Measurements from ENCODE around the gene ANKS1A. TPM values are rescaled to one million over a fixed set of nuclear protein-coding genes. Genes with fewer than 3 reads are reported as not detected.

The ANKS1A gene
- total RNA-seq, 2 donors from 2014 or later, result 12.2 to 15.0 TPM

DNA sequence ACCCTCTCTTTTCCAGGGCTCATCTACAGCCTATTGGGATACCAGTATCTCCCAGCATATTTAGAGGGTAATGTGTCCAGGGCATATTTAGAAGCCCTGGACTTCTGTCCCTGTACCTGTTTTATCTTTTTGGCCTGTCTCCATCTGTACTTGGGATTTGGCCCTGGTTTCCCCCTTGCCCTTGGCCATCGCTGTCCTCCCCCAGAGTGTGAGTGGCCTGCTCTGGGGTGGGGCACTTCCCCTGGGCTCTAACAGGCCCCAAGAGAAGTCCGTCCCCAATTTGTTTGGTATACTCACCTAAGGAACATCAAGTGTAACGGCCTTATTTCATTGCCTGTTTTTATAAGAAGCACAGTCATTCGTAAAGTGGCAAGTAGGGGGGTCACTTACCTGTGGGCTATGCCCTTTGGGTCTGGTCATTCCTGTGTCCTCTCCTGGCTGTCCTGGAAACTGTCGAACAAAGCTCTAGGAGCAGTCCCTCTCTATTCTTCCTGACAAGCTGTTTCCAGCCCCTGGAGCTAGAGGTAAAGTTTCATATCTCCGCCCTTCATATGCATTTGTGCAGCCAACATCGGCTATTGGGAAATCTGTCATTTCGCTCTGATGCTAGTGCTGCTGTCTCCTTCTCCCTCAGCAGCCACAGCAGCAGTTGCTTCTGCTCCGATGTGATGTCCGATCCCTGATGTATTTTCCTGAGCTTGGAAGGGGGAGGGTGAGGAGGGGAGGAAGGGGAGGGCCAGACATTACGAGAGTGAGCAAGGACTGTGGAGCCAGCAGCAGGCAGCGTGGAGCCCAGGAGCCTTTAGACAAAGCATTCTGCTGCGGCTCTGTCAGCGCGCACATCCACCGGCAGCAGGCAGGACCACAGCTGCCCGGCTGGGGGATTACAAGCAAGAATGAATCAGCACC is 168.6 kb downstream of the ANKS1A start:
- ATAC-seq (no peak), DNase-seq (ENCODE audit: low spot score) (no peak)
- H3K9me3 Mint-ChIP-seq, result no peaks in the 10 kb centered on the region

DNA sequence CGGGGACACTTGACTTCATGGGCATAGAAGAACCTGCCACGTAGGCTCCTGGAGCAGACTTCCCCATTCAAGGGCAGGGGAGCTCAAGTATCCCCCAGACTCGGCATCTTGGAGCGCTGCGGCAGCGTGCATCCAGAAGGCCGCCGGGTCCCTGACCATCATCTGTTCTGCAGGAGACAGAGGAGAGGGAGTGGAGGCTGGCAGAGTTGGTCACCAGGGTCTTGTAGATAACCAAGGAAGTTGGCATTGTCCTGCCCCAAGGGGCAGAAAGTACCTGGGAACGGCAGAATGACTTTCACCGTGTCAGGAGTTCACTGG is 169.3 kb downstream of the ANKS1A start:
- no peaks in the 10 kb centered on the region for H3K36me3 Mint-ChIP-seq
- ATAC-seq (no peak), DNase-seq (ENCODE audit: low spot score) (no peak)
- H3K4me1 Mint-ChIP-seq (ENCODE audit: low read depth in 2 of 2), result no peaks in the 10 kb centered on the region
- no peaks in the 10 kb centered on the region for H3K9me3 Mint-ChIP-seq
- H3K4me3 Mint-ChIP-seq, result no peak overlapping the region
- H3K27ac Mint-ChIP-seq, result no peak overlapping the region
- H3K27me3 Mint-ChIP-seq, result no peaks in the 10 kb centered on the region

More for the DNA sequence above, 168.6 kb downstream of the ANKS1A start:
- Mint-ChIP-seq H3K4me3 (no peak overlapping the region), H3K27me3 (no peaks in the 10 kb centered on the region), H3K36me3 (no peaks in the 10 kb centered on the region), H3K27ac (no peak overlapping the region), H3K4me1 (ENCODE audit: low read depth in 2 of 2) (no peaks in the 10 kb centered on the region)

DNA sequence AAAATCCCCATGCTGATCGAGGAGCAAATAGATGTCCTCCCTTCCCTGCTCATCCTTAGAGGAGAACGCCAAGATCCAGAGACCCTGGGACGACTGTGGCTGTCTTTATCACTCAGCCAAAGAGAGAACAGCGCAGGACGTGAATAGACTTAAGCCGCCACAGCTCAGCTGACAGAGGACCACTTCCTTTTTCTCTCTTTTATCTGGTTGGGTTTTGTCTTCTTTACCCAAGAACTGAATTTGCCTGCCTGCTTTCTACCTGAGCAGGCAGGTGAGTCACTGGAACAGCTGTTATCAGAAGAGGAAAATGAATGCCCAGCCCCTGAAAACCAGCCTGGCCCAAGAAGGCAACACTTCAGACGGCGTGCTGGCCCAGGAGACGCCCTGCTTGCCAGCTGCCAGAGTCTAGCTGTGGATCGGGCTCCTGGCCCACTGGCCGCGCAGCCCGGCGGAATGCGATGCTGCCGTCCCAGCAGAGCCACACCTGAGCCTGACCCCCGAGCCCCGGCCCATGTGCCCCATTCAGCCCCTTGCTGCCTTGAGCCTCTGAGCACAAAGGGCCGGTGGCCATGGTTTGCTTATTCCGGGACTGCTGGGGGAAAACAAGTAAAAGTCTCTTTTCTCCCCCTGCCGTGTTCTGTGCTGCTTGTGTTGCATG is 169.9 kb downstream of the ANKS1A start:
- Mint-ChIP-seq H3K27me3 (no peaks in the 10 kb centered on the region), H3K36me3 (no peaks in the 10 kb centered on the region)

DNA sequence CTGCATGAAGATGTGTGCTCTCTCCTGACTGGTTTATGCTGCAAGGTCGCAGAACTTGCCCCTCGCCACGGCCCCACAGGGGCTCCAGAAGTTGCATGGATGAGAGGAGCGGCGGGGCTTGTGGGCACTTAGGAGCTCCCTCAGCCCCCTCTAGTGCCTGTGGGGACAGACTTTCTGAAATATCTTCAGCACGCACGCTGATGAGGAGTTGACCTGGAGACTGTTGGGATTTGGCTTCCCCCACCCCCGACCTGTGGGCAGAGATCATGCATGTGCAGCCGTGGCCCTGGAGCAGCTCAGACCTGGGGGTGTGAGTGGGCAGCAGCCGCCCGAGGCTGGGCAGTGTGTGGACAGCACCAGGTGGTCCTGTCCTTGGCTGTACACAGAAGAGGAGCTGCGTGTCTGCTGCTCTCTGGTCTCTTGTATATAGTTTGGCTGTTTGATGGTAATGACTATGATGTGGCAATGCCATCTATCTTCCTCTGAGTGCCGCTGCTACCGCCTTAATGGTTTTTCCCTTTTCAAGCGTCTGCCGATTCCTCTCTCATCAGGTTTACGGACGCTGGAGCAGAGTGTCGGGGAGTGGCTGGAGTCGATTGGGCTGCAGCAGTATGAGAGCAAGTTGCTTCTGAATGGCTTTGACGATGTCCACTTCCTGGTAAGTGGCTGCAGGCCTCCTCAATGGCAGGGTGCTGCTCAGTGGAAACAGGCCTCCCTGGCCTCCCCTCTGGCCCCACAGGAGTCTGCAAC is 170.7 kb downstream of the ANKS1A start:
- Mint-ChIP-seq H3K27me3 (no peaks in the 10 kb centered on the region), H3K36me3 (no peaks in the 10 kb centered on the region), H3K27ac (no peak overlapping the region), H3K4me3 (no peak overlapping the region), H3K4me1 (ENCODE audit: low read depth in 2 of 2) (no peaks in the 10 kb centered on the region), H3K9me3 (no peaks in the 10 kb centered on the region)
- DNase-seq (ENCODE audit: low spot score) (no peak), ATAC-seq (no peak)

More for the DNA sequence above, 169.9 kb downstream of the ANKS1A start:
- Mint-ChIP-seq H3K9me3 (no peaks in the 10 kb centered on the region), H3K4me3 (no peak overlapping the region), H3K27ac (no peak overlapping the region), H3K4me1 (ENCODE audit: low read depth in 2 of 2) (no peaks in the 10 kb centered on the region)
- ATAC-seq (no peak), DNase-seq (ENCODE audit: low spot score) (no peak)

DNA sequence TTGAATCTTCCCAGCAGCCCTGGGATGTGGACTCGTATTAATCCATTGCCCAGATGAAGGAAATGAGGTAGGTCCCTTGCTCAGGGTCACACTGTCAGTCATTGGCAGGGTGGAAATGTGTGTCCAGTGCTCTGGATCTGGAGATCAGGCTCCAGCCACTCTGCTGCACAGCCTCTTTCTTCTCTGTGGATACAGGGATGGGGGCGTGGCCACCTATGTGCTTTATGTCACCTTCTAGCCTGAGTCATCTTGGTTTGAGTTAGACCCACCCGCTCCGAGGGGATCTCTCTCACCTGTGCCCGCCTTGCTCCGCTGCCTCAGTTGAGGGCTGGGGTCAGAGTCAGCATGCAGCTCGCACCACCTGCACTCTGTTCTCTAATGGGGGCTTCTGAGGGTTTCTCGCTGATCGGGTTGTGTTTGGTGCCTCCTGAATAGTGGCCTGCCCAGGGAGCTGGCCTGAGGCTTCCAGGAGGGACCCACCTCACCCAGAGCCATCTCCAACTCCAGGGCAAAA is 172.1 kb downstream of the ANKS1A start:
- Mint-ChIP-seq H3K4me1 (ENCODE audit: low read depth in 2 of 2) (no peaks in the 10 kb centered on the region), H3K27ac (no peak overlapping the region), H3K4me3 (no peak overlapping the region), H3K36me3 (no peaks in the 10 kb centered on the region), H3K9me3 (no peaks in the 10 kb centered on the region), H3K27me3 (no peaks in the 10 kb centered on the region)
- DNase-seq (ENCODE audit: low spot score) (no peak), ATAC-seq (no peak)

DNA sequence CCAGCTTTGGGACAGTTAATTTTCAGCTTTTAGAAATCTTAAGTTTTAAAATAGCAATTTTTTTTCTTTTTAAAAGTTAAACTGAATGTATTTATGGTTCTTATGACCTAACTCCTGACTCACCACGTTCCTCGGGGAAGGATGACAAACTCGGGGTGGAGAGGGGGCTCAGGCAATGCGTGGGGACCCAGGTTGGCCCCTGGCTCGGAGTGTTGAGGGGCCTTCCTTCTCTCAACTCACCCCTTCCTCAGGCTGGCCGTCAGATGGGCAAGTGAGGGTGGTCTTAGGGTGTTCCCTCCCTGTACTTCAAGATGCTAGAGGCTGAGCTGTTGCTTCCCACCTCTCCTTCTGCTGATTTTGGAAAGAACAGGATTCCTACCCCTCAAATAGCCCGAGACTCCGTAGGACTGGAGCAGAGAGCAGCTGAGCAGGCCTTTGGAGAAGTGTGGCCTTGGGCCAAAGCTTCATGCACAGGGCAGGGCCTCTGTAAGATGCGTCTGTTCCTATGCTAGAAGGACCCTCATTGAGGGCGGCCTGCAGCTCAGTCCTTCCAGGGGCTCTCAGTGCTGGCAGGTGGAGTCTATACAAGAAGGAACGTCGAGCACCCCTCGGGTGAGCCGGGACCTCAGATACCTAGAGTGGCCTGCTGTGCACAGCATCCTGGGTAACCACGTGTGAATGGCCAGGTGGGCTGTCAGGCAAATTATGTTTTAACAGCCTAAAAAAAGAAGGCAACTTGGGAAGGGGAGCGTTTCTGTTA is 172.8 kb downstream of the ANKS1A start:
- Mint-ChIP-seq H3K27ac (no peak overlapping the region), H3K9me3 (no peaks in the 10 kb centered on the region), H3K4me1 (ENCODE audit: low read depth in 2 of 2) (no peaks in the 10 kb centered on the region), H3K4me3 (no peak overlapping the region), H3K27me3 (no peaks in the 10 kb centered on the region), H3K36me3 (no peaks in the 10 kb centered on the region)
- DNase-seq (ENCODE audit: low spot score) (no peak), ATAC-seq (no peak)

DNA sequence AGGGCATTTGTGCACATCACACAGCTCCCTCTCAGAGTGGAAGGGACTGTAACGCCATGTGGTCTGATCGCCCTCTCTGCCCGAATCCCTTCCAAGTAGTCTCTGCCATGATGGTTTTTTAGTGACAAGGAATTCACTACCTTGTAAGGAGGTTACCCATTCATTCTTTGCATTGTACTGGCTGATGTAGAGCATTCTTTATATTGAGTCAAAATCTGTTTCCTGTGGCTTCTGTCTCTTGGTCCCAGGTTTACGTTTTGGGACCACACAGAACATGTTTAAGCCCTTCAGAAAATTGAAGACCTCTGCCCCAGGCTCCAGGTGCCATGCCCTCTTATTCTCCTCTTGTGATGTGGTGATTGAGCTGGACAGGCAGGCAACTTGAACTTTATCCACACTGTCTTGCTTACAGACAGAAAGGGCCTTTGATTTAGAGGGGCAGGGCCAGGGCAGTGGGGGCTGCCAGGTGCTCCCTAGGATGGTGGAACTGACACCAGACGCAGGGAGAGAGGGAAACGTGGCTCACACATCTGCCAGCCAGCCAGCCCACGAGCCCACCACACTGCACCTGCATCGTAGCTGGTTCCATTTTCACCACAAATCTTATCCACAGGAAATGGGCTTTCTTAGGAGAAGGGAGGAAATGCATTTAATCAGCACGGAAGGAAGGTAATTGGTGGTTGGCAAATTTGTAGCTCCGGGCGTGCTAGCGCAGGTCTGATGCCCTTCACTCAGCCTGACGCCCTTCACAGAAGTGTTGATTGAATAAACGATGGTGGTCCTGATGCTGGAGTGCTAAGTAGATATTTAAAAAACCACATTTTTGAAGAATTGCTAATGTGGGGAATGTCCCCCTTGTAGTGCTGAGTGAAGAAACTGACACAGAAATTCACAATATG is 173.9 kb downstream of the ANKS1A start:
- peak in 1 of 2 donors; percentile 18 for ATAC-seq
- no peak overlapping the region for H3K4me3 Mint-ChIP-seq

DNA sequence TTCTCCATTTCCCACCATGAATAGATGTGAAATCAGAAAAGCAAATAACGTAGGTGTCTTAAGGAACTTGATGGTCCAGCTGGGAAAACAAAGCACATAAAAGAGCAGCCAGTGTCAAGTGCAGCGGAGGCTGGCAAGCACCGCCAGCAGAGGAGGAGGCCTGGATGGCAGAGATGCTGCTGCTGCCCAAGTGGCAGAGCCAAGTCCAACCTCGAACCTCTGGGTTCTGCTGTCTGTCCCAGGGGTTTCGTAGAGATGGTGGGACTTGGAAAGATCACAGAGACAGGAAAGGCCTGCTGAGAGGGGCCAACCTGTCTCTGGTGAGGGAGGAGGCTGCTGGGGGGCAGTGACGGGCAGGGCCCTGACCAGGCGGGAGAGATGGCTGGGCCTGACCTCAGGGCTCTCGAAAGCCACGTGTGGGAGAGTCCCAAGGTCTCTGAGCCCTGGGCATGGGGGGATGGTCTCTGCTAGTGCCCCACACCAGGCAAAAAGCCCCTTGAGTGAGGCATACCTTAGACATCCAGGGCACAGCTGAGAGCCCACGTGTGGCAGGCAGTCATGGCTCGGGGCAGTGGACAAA is 174.7 kb downstream of the ANKS1A start:
- Mint-ChIP-seq H3K4me1 (ENCODE audit: low read depth in 2 of 2) (no peaks in the 10 kb centered on the region), H3K27ac (no peak overlapping the region), H3K36me3 (no peaks in the 10 kb centered on the region), H3K27me3 (no peaks in the 10 kb centered on the region), H3K9me3 (no peaks in the 10 kb centered on the region), H3K4me3 (no peak overlapping the region)
- ATAC-seq (no peak), DNase-seq (ENCODE audit: low spot score) (no peak)

More for the DNA sequence above, 173.9 kb downstream of the ANKS1A start:
- Mint-ChIP-seq H3K27ac (no peak overlapping the region), H3K27me3 (no peaks in the 10 kb centered on the region), H3K4me1 (ENCODE audit: low read depth in 2 of 2) (no peaks in the 10 kb centered on the region), H3K9me3 (no peaks in the 10 kb centered on the region), H3K36me3 (no peaks in the 10 kb centered on the region)
- DNase-seq (ENCODE audit: low spot score), result no peak

DNA sequence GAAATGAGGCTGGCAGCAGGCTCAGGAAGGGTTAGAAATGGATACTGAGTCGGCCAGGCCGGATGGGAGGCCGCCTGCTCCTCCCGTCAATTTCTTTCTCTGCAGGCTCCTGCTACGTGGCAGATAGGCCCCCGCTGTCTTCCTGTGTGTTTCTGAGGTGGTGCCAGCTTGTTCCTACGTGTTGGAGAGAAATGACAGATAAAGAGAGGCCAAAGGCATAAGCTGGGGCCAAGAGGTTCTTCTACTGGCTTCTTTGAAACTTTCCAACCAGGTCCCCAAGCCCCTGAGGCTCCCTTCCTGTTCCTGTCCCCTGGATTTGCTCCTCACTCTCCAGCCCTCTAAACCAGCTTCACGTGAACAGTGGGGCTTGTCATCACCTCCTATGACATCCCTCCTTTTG is 175.2 kb downstream of the ANKS1A start:
- no peaks in the 10 kb centered on the region for H3K9me3 Mint-ChIP-seq
- H3K4me1 Mint-ChIP-seq (ENCODE audit: low read depth in 2 of 2), result no peaks in the 10 kb centered on the region
- H3K4me3 Mint-ChIP-seq, result no peak overlapping the region
- DNase-seq (ENCODE audit: low spot score), result no peak
- H3K36me3 Mint-ChIP-seq, result no peaks in the 10 kb centered on the region
- no peak overlapping the region for H3K27ac Mint-ChIP-seq
- no peak for ATAC-seq
- H3K27me3 Mint-ChIP-seq, result no peaks in the 10 kb centered on the region

DNA sequence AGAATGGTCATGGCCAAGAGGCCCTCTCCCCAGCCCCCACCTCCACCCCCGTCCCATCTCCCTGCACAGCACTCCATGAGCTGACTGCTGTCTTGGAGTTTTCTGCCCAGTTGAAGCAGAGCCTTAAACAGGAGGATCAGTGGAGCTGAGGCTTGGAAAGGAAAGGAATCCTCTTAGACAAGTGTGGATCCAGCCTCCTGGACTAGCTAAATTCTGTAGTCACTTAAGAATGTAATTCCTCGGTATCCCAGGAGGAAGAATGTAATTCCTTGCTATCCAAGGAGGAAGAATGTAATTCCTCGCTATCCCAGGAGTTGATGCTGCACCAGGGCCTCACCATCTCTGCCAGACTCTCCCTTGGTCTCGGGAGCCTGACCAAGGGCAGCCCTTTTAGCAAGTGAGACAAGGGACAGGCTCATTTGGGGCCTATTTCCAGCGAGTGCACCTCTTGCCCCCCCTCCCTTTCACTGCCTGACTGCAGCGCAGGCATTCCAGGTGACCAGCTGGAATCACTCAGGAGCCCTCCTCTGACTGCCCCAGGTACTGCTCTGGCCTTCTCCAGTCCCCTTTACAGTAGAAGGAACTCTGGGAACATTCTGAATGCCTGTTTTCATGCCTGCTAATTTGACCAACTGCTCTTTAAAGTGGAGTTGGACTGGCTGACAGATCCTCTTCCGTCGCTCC is 175.8 kb downstream of the ANKS1A start:
- Mint-ChIP-seq H3K36me3 (no peaks in the 10 kb centered on the region), H3K4me1 (ENCODE audit: low read depth in 2 of 2) (no peaks in the 10 kb centered on the region), H3K27ac (no peak overlapping the region), H3K27me3 (no peaks in the 10 kb centered on the region), H3K9me3 (no peaks in the 10 kb centered on the region), H3K4me3 (no peak overlapping the region)
- DNase-seq (ENCODE audit: low spot score) (no peak), ATAC-seq (no peak)

DNA sequence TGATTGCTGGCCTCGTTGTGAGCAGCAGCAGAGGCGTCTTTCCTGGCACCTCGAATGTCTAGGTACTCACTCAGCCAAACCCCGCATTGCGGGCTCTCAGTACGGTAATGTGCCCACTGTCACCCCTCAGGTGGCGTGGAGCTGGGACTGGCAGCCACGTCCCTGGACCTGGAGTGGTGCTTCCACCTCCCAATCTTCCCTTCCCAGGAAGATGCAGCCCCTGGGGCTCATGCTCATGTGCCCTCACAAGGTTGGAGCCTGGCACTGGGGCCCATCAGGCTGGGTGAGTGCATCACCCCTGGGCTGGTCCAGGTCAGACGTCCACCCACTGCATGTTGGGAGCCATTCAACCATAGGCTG is 176.4 kb downstream of the ANKS1A start:
- Mint-ChIP-seq H3K9me3 (no peaks in the 10 kb centered on the region), H3K4me1 (ENCODE audit: low read depth in 2 of 2) (no peaks in the 10 kb centered on the region), H3K27me3 (no peaks in the 10 kb centered on the region), H3K27ac (no peak overlapping the region), H3K4me3 (no peak overlapping the region), H3K36me3 (no peaks in the 10 kb centered on the region)
- DNase-seq (ENCODE audit: low spot score), result no peak
- ATAC-seq, result no peak

DNA sequence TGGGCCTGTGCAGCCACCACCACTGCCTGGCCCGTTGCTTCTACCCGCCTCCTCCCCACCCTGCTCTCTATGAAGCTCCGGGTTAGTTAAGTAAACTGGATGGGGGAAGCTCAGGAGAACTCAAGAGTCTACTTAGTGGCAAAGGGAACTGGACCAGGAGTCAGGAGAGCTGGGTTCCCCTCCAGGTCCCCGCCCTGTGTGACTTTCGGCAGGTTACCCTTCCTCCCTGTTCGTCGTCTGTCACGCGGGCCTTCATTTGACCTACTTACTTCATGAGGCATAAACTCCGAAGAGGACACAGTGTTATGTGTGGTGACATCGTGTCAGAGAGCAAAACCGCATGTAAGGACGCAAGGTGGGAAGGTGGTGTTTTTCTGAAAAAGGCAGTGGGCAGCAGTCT is 176.8 kb downstream of the ANKS1A start:
- no peak for ATAC-seq
- Mint-ChIP-seq H3K4me1 (ENCODE audit: low read depth in 2 of 2) (no peaks in the 10 kb centered on the region), H3K9me3 (no peaks in the 10 kb centered on the region), H3K27me3 (no peaks in the 10 kb centered on the region), H3K27ac (no peak overlapping the region), H3K4me3 (no peak overlapping the region), H3K36me3 (no peaks in the 10 kb centered on the region)
- no peak for DNase-seq (ENCODE audit: low spot score)

Data from natural killer cell treated with Interleukin-12 subunit alpha and Interleukin-12 subunit beta and Interleukin-15 and Interleukin-18, amount 100 ng/mL, for 72 hours (primary cell).